ENCODE results near the gene SFMBT2.

DNA sequence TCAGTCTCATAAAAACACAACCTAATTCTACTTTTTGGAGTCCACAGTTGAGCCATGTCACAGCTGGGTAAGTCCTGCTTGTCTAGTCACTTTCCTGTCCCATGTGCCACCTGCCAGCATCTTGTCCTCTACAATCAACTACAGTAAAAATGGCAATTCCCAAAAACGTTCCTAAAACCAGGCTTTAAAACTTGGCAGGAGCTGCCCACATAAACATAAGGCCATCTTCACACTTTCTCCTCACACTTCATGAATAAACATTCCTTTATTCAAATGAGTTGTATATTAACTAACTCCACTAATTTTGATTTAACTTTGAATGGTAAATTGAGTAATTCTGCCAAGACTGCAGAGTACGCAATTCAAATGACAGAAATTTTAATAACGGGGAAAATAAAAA lies 49.5 kb downstream of the SFMBT2 start:
- TF ChIP-seq, protein P1, sequence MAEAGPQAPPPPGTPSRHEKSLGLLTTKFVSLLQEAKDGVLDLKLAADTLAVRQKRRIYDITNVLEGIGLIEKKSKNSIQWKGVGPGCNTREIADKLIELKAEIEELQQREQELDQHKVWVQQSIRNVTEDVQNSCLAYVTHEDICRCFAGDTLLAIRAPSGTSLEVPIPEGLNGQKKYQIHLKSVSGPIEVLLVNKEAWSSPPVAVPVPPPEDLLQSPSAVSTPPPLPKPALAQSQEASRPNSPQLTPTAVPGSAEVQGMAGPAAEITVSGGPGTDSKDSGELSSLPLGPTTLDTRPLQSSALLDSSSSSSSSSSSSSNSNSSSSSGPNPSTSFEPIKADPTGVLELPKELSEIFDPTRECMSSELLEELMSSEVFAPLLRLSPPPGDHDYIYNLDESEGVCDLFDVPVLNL (CRISPR knock-in tag; IDR thresholded peaks at IDR 0.05; ENCODE audit: borderline replicate concordance, low read depth) = no peak
- TF ChIP-seq TEAD4 (CRISPR knock-in tag; IDR thresholded peaks at IDR 0.05) = no peak
- TF ChIP-seq, protein P2, sequence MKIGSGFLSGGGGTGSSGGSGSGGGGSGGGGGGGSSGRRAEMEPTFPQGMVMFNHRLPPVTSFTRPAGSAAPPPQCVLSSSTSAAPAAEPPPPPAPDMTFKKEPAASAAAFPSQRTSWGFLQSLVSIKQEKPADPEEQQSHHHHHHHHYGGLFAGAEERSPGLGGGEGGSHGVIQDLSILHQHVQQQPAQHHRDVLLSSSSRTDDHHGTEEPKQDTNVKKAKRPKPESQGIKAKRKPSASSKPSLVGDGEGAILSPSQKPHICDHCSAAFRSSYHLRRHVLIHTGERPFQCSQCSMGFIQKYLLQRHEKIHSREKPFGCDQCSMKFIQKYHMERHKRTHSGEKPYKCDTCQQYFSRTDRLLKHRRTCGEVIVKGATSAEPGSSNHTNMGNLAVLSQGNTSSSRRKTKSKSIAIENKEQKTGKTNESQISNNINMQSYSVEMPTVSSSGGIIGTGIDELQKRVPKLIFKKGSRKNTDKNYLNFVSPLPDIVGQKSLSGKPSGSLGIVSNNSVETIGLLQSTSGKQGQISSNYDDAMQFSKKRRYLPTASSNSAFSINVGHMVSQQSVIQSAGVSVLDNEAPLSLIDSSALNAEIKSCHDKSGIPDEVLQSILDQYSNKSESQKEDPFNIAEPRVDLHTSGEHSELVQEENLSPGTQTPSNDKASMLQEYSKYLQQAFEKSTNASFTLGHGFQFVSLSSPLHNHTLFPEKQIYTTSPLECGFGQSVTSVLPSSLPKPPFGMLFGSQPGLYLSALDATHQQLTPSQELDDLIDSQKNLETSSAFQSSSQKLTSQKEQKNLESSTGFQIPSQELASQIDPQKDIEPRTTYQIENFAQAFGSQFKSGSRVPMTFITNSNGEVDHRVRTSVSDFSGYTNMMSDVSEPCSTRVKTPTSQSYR (CRISPR knock-in tag; IDR thresholded peaks at IDR 0.05) = no peak
- TF ChIP-seq, protein P3, sequence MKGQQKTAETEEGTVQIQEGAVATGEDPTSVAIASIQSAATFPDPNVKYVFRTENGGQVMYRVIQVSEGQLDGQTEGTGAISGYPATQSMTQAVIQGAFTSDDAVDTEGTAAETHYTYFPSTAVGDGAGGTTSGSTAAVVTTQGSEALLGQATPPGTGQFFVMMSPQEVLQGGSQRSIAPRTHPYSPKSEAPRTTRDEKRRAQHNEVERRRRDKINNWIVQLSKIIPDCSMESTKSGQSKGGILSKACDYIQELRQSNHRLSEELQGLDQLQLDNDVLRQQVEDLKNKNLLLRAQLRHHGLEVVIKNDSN (CRISPR knock-in tag; IDR thresholded peaks at IDR 0.05) = no peak
- TF ChIP-seq, protein P4, sequence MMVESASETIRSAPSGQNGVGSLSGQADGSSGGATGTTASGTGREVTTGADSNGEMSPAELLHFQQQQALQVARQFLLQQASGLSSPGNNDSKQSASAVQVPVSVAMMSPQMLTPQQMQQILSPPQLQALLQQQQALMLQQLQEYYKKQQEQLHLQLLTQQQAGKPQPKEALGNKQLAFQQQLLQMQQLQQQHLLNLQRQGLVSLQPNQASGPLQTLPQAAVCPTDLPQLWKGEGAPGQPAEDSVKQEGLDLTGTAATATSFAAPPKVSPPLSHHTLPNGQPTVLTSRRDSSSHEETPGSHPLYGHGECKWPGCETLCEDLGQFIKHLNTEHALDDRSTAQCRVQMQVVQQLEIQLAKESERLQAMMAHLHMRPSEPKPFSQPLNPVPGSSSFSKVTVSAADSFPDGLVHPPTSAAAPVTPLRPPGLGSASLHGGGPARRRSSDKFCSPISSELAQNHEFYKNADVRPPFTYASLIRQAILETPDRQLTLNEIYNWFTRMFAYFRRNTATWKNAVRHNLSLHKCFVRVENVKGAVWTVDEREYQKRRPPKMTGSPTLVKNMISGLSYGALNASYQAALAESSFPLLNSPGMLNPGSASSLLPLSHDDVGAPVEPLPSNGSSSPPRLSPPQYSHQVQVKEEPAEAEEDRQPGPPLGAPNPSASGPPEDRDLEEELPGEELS (CRISPR knock-in tag; IDR thresholded peaks at IDR 0.05) = no peak
- TF ChIP-seq, protein P5, sequence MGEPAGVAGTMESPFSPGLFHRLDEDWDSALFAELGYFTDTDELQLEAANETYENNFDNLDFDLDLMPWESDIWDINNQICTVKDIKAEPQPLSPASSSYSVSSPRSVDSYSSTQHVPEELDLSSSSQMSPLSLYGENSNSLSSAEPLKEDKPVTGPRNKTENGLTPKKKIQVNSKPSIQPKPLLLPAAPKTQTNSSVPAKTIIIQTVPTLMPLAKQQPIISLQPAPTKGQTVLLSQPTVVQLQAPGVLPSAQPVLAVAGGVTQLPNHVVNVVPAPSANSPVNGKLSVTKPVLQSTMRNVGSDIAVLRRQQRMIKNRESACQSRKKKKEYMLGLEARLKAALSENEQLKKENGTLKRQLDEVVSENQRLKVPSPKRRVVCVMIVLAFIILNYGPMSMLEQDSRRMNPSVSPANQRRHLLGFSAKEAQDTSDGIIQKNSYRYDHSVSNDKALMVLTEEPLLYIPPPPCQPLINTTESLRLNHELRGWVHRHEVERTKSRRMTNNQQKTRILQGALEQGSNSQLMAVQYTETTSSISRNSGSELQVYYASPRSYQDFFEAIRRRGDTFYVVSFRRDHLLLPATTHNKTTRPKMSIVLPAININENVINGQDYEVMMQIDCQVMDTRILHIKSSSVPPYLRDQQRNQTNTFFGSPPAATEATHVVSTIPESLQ (CRISPR knock-in tag; IDR thresholded peaks at IDR 0.05) = no peak
